ENCODE data around the gene HPX. TPM values are rescaled to one million over a fixed set of nuclear protein-coding genes. Genes with fewer than 3 reads are reported as not detected.
"Not testable (repeated sequence)": the region's sequence is repeated elsewhere in the genome, so short reads cannot be mapped to it uniquely, and the experiment has no call there.

HPX gene
- polyA plus RNA-seq, 1 donor: 2.5 TPM

DNA sequence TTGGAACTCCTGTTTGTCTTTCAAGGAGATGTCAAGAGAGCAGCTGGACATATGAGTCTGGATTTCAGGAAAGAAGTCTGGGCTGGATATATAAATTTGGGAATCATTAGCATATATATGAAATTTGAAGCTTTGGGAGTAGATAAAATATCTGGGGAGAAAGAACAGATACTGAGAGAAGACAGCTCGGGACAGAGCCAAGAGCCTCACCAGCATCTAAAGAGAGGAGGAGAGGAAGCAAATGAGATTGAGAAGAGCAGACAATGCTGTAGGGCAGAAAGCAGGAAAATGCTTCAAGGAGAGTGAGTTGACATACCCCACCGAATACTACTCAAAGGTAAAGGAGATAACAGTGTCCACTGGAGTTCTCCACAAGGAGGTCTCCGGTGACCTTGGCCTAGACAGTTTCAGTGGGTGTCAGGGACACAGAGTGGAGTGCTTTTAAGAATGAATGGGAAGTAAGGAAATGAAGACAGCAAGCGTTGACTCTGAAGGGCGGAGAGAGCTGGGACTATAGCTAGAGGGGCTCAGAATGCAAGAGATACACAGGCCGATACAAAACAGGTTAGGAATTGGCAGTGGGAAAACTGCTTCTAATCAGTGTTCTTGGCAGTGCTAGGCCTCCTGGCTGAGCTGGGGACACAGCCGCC, 22.8 kb downstream of the HPX start:
- DNase-seq (ENCODE audit: low read depth): no peak

DNA sequence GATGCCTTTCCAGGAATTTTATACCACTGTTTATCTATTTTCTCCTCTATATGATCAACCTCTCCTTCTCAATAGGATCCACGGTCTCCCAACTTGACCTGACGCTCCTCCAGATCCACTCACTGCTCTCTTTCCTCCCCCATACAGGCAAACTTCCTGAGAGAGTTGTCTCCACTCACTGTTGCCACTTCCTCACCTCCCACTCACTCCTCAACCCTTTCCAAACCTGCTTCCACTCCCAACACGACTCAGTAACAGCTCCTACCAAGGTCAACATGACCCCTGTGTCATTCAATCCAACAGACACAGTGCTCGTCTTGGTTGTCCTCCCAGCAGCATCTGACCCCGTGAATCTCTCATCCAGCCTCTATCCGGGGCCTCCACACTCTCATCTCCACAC, 25.0 kb downstream of the HPX start:
- DNase-seq (ENCODE audit: low read depth): no peak

DNA sequence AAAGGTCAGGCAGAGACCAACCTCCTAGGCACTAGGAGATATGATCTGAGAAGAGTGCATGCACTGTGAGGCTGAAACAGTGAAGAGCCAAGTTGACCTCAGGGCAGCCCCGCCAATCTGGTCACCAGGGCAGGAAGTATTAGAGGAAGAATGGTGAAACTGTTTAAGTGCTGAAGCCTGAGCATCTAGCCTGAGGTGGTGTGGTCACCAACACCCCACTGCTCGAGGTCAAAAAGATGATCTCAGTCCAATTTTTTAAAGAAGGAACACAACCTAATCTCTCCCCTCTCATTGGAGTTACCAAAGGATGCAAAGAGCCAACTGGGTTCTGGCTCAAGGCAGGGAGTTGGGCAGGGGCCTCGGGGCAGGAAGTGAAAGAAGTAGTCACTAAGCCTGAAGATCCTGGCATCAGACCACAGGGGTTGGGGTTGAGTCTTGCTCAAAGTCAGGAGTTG, 25.9 kb downstream of the HPX start:
- DNase-seq (ENCODE audit: low read depth): no peak

DNA sequence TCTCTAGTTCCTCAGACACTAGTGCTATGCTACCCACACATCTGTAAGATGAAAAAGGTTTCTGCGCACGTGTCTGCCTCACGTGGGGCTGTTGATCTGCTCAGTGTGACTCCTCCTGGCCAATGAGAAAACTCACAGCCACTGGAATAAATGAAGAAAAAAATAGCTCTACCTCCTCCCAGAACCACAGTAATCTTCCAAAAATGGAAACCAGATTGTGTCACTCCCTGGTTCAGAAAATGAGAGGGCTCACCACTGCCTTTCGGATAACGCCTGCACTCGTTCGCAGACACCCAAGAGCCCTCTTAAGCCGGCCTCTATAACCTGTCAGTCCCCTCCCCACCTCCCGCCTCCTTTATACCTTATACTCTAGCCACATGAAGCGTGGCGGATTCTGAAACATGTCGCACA, 27.0 kb downstream of the HPX start:
- DNase-seq (ENCODE audit: low read depth): no peak

DNA sequence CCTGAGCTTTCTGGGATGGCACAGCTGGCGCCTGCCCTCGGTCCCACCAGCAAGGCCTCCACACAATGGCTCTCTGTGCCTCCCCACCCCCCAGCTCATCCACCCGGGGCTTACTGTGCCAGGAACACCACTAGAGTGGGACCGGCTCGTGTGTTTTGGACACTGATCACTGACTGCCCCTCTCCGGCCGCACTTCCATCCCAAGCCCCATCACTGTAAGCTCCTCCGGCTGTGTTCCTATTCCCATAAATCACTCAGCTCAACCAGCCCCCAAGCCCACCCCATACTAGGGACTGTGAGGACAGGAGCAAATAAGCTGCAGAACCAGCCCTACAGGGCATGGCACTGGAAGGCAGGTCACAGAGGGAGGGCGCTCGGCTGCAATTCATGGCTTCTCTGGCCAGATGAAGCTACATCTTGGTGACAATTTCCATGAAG, 29.2 kb downstream of the HPX start:
- no peak for DNase-seq (ENCODE audit: low read depth)

DNA sequence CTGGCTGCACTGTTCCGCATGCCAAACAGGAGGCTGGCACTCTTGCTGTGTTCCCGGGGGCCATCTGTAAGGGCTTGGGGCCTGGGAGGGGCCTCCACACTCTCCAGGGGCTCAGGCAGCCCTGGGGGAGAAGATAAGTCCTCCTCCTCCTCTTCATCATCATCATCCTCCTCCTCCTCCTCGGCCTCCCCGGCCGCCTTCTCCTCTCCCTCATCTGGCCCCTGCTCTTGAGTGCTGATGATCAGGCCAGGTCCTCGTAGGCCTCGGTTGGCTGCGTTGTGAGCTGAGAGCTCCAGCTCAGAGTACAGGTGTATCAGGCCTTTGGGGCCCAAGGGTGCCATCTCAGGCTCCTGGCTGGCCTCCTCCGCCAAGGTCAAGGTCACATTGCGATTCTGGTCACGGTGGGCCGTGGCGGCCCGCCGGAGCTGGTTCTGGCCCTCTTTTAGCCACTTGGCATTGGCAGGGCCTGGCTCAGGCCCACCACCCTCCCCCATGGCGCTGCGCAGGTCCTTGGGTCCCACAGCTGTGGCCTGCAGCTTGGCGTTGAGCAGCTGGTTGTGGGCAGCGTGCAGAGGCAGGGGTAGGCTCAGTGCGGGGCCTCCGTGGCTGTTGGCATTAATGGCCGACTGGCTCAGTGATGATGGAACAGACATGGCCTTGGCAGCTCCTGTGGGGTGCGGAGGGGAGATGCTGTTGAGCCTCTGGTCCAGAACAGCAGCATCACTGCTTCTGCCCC, 29.9 kb downstream of the HPX start:
- DNase-seq (ENCODE audit: low read depth): no peak

DNA sequence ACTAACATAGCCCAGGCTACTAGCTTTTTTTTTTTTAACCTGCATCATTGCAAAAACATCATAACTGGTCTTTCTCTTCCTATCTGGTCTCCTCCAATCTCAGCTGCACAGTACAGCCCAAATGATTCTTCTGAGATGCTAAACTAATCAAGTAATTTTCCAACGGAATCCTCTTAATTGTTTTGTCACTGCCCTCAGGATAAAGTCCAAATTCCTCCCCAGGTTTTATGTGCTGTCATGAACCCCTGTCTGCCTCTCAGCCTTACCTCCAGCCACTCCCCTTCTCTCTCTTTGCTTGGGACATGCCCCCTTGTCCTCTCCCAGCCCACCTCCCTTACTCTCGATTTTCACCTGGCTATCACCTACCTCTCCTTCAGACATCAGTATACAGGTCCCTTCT, 34.4 kb downstream of the HPX start:
- DNase-seq (ENCODE audit: low read depth): no peak

DNA sequence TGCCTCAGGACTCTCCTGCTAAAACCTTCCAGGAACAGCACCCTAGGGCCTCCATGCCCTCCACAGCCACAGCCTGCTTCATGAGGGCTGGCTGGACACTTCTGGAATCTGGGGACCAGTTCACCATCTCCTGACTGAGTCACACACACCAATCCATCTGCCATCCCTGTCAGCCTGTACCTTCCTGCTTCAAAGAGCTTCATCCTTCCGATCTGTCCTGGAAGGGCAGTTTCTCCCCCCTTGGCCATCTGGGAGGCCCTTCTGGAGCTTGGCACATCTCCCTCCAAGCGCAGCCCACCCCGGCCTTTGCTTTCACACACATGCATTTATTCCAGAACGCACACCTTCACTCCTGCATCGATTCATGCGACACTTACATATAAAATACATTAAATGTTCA, 34.9 kb downstream of the HPX start:
- no peak for DNase-seq (ENCODE audit: low read depth)

DNA sequence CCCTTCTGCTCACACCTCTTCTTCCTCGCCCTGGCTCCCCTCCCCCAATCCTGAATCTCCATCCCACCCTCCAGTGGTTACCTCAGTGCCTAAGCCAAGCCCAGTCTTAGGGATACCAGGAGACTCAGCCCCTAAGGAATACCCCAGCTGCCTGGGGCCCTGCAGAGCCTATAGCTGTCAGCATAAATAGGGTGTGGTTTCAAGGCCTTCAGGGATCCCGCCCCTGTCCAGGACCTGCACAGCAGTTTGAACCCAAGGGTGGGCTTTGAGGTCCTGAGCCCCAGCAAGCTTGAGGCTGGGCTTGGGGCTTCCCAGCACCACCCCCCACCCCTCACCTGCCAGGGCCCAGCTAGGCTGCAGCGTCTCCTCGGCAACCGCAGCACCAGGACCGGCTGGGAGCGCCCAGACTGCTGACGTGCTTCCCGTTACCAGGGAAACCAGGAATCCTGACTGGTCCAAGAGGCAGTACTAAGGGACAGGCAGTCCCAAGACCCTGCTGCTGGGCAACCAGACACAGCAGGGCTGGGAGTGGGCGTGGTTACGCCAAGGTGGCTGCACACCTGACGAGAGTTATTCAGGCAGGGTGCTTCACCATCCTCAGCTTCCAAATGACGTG, 35.6 kb downstream of the HPX start:
- DNase-seq (ENCODE audit: low read depth): no peak

DNA sequence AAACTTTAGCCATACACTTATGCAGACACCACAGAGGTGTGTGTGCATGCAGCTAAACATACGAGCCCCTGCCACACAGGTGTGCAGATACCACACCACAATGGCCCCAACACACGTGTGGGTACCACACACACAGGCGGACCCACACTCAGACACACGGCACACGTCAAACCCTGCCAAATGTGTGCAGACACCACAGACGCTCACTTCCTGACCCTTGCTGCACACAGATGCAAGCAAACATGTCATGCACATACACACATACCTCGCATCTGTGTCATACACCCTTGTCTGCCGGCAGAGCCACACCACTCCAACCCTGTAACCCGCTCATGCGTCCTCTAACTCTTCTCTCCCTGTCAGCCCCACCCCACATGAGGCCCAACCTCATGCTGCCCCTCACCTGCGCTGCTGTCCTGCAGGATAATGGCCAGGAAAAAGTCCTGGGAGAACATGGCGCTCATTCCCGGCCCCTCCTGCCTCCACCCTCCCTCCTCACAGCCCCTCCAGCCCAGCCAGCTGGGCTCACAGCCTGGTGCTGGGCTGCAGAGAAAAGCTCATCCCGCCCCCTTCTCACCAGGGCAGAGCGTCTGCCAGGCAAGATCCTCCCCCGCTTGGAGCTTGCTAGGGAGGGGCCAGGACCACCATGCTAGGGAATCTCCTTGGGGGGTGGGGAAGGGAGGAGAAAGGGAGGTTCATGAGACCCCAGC, 36.3 kb downstream of the HPX start:
- DNase-seq (ENCODE audit: low read depth): no peak

DNA sequence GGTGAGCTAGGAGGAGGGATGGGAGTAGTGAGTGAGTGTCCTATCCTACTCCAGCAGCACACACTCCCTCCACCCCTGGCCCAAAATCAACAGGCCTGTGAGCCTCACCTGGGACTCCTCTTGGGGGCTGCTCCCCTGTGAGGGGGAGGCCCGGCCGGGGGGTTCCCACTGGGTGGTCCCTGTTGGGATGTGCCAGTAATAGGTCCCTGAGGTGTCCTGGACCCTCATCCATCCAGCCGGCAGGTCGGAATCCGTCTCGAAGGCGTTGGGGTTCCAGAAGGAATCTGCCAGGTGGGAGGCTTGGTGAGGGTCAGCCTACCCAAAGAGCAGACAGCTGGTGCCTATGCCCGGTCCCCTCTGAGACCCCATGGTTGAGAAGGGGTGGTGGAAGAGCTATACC, 37.2 kb downstream of the HPX start:
- DNase-seq (ENCODE audit: low read depth): no peak

DNA sequence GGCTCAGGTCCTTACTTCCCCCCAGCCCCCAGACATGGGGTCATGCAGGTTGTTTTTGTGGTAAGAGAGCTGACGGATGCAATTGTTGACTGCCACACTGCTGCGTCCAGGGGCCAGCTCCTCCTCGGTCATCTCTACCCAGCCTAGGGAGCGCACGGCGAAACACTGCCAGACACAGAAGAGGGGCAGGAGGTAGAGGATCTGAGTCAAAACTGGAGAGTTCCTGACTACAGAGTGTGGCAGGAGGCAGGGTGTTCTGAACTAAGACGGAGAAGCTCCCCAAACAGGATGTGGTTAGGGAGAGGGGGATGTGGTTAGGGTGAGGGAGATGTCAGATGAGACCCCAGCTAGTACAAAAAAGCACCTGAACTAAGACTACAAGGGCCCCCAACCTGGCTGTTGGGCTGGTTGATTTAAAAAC, 38.2 kb downstream of the HPX start:
- no peak for DNase-seq (ENCODE audit: low read depth)

DNA sequence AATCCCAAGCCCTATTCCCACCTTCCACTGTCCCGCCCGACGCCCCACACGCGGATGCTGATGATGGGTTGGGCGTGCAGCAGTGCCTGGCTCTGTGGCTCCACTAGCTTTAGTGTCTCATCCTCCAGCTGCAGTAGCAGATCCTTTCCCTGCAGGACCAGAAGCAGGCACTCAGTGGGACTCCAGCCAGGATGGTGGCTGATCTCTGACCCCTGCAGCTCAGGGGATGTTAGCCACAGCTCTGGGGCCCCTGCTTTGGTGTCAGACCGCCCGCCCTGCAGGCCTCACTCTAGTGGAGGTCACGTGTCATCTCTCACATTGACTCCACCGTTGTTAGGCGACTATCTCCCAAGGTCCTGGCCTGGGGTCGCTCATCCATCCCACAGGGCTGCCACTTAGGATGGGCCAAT, 38.7 kb downstream of the HPX start:
- no peak for DNase-seq (ENCODE audit: low read depth)

DNA sequence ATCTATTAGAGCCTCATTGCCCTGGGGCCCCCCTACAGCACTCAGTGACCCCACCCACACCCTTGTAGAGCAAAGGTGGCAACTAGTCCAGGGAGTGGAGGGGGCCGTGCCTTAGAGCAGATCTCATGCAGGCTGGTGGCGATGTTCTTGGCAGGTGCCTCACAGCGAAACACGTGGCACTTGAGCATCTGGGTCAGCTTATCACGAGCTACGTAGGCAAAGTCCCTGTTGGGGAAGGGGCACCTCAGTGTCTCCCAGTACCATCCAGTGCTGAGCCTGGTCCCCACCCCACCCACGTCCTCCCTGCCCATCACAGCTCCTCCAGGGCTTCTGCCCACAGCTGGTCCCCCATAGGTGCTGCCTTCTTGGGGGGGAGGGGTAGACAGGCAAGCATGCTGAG, 39.3 kb downstream of the HPX start:
- no peak for DNase-seq (ENCODE audit: low read depth)

DNA sequence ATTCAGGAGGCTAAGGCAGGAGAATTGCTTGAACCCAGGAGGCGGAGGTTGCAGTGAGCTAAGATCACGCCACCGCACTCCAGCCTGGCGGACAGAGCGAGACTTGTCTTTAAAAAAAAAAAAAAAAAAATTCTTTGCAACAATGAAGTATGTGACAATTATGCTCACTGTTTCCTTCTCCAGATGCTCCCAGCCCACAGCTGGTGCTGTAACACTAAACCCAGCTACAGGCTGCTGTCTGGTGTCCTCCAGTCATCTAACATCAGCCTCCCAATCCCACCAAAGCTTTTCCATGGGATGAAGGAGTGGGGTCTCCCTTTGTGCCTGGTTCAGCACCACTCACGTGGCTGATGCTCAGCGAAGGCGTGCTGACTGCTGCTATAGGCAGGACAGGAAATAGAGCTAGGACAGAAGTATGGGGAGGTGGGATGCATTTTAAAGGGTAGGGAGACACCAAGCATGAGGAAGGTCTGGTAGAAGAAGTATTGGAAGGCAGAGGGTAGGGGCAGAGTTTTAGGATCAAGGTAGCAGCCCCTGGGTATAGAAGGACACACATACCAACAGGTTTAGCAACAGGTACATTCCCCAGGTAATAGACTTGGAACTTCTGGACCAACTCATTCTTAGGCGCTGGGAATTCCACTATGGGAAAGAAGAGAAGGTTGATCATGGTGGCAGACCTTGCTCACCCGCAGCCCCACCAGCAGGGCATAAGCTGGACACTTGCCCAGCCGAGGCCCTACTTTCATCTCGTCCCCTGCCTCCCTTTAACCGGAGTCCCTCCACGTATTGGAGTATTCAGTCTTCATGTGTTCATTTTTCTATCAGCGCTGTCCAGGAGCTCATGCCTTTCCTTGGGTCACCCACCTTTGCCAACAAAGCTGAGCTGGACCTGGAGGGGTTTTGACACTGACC, 40.1 kb downstream of the HPX start:
- DNase-seq (ENCODE audit: low read depth): no peak

DNA sequence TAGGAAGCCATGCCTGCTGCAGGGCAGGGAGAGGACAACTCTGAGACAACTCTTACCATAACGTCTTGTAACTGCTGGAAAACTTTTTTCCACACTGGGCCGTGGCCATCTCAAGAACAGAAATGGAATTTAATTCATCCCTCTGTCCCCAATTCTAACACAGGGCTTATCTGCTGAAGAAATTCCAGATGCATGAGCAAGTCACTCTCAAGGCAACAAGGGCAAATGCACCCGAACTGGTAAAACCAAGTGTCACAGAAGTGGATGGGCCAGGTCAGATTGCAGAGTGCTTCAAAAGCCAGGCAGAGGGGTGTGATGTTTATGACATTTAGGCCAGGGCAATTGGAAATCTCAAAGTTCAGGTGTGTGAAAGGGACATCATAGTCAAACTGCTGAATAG, 43.2 kb downstream of the HPX start:
- DNase-seq (ENCODE audit: low read depth): no peak

DNA sequence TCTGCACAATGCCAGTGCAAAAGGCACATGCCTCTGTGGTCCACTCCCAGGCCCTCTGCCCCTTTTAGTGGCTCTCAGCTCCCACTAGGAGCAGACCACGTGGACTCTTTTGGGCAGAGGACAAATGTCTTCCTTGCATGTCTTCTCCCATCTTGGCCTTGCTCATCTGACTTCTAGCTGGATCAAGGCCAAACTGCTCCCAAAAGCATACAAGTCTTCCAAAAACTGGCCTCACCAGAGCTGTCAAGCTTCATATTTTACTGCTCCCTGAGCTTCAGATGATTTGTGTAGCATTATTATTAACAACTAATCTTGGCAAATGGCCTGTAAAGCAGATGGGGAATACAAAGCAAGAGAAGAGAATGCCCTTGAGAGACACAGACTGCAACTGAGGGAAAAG, 43.6 kb downstream of the HPX start:
- DNase-seq (ENCODE audit: low read depth): no peak

DNA sequence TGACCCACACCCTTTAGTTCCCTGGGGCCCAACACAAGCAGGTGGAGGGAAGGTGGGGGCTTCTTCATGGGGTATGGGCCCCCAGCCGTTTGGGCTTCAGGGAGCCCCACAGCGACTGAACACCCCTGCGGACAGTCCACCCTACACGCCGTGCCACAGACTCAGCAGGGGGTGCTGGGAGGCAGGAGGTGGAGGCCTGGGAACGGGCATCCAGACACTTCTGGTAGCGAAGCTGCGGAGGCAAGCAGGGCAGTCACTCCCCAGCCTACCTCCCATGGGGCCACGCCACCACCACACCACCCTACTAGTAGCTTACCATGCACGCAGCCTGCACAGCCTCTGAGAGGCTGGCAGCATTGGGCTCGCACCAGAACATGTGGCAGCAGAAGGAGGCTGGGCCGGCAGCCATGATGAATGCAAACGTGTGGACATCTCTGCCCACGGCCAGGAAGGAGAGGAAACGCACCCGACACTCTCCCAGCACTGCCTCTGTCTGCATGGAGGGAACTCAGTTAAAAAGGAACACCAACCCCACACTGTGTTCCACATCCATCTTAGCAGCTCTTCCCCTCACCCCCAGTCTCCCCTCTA, 45.2 kb downstream of the HPX start:
- no peak for DNase-seq (ENCODE audit: low read depth)

DNA sequence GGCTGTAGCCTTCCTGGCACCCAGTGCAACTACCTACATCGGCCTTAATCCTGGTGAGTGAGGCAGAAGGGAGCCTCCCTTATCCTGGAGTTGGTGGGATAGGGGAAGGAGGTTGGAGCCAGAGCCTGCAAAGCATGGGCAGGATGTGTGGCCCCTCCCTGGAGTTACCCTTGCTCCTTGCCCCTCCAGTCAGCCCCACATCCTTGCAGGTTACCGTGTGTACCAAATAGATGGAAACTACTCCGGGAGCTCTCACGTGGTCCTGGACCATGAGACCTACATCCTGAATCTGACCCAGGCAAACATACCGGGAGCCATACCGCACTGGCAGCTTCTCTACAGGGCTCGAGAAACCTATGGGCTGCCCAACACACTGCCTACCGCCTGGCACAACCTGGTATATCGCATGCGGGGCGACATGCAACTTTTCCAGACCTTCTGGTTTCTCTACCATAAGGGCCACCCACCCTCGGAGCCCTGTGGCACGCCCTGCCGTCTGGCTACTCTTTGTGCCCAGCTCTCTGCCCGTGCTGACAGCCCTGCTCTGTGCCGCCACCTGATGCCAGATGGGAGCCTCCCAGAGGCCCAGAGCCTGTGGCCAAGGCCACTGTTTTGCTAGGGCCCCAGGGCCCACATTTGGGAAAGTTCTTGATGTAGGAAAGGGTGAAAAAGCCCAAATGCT, 46.7 kb downstream of the HPX start:
- DNase-seq (ENCODE audit: low read depth): no peak

DNA sequence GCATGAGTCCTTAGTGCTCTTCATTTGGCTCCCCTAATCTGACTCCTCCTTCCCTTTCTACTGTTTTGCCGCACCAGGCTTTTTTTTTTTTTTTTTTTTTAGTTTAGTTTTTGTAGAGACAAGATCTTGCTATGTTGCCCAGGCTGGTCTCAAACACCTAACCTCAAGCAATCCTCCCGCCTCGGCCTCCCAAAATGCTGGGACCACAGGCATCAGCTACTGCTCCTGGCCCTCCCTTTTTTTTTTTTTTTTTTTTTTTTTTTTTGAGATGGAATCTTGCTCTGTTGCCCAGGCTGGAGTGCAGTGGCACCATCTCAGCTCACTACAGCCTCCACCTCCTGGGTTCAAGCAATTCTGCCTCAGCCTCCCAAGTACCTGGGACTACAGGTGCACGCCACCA, 48.5 kb downstream of the HPX start:
- not testable (repeated sequence) for DNase-seq (ENCODE audit: low read depth)
